Activated CD8-positive, alpha-beta memory T cell treated with anti-CD3 and anti-CD28 coated beads for 4 hours (primary cell): ENCODE results near the gene SART3.
"Not testable (repeated sequence)": the region's sequence is repeated elsewhere in the genome, so short reads cannot be mapped to it uniquely, and the experiment has no call there.

Source experiments
- DNase-seq, 2 donors: peaks; one replicate each; pipeline ENCODE4 v3.0.0-alpha.2; 2020; ENCODE audit warnings: low read depth in 2 of 2

The SART3 gene

DNA sequence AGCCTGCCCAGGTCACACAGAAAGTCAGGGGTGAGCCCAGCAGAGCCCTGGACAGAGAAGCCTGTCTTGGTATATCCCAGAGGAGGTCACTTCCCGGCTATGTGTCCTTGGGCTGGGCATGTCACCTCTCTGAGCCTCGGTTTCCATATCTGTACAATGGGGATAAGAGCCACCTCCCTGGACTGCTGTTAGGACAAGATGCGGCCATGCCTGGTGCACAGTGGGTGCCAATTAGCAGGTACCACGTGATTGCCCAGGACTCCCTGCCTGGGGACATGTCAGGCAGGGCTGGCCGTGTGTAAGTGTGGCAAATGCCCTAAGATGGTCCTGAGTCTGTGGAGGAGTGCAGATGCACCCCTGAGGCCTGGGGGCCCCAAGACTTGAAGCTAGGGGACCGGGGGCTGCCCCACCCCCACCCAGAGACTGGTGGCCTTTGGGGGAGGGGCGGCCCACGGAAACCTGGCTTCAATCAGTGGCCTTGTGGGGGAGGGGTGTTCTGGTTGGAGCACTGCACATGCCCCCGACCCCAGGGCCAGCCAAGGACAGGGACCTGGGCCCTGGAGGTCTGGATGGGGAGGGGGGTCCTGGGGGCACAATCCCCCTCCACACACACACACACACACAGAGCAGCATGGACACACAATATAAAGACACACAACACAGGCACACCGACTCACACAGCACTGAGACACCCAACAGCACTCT lies 36.0 kb upstream of the SART3 start:
- DNase-seq, result no peak

DNA sequence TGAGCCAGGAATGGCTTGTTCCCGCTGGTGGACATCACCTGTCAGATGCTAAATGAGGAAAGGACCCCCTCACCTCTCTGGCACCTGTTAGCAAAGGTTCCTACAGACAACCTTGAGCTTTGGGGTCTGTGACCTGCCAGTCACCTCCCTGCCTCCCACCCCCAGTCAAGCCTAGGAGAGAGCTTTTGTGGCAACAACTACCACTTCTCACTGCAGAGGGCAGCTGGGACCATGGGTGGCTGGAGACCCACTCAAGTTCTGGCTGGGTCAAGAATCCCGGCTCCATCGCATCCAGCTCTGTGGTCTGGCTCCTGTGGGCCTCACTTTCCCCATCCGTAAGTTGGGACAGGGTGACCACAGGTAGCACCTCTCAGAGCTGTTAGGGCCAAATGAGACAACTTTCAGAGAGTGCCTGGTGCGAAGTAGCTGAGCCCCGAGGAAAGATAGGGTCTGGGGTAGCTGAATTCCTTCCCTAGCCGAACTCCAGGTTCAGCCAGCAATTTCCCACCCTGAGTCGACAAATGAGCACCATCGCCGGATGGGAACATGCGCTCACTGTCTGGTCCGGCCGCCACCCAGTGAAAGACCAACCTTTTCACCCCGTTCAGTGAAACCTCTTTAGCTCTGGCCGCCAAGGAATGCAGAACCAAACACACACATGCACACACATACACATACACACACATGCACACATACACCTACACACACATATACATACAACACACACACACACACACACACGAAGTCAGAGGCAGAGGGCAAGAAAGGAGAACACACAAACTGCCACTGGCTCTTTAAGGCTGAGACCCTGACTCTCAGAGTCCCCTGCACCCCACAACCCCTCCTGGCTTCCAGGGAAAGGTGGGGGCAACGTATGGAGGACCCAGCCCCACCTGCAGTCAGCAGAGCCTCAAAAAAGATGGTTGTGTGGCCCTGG lies 35.0 kb upstream of the SART3 start:
- no peak for DNase-seq

DNA sequence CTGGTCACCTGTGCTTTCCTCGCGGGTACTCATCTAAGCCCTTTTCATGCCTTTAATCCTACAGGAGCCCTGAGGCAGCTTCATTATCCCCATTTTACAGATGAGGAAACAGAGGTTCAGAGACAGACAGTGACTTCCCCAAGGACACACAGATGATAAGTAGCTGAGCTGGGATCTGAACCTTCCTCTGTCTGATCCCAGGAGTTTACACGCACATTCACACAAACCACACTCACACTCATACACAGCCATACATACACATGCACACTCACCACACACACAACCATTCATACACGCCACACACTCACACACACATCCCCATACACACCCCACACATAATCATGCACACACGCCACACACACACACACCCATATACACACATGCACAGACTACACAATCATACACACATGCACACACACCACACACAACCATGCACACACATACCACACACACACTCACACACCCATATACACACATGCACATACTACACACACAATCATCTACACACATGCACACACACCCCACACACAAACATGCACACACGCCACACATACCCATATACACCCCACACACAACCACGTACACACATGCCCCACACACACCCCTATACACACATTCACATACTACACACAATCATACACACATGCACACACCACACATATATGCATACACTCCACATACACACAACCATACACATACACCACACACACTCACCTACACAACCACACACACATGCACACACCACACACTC lies 34.2 kb upstream of the SART3 start:
- no peak for DNase-seq

DNA sequence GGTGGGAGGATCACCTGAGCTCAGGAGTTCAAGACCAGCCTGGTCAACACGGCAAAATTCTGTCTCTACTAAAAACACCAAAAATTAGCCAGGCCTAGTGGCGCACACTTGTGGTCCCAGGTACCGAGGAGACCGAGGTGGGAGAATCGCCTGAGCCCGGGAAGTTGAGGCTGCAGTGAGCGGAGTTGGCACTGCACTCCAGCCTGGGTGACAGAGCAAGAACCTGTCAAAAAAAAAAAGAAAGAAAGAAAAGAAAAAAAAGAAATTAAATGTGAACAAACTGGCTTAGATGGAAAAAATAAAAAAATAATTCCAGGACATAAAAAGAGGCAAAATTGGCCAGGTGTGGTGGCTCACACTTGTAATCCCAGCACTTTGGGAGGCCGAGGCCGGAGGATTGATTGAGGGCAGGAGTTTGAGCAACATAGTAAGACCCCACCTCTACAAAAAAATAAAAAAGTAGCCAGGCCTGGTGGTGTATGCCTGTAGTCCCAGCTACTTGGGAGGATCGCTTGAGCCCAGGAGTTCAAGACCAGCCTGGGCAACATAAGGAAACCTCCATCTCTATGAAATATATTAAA lies 33.4 kb upstream of the SART3 start:
- DNase-seq, result no peak

DNA sequence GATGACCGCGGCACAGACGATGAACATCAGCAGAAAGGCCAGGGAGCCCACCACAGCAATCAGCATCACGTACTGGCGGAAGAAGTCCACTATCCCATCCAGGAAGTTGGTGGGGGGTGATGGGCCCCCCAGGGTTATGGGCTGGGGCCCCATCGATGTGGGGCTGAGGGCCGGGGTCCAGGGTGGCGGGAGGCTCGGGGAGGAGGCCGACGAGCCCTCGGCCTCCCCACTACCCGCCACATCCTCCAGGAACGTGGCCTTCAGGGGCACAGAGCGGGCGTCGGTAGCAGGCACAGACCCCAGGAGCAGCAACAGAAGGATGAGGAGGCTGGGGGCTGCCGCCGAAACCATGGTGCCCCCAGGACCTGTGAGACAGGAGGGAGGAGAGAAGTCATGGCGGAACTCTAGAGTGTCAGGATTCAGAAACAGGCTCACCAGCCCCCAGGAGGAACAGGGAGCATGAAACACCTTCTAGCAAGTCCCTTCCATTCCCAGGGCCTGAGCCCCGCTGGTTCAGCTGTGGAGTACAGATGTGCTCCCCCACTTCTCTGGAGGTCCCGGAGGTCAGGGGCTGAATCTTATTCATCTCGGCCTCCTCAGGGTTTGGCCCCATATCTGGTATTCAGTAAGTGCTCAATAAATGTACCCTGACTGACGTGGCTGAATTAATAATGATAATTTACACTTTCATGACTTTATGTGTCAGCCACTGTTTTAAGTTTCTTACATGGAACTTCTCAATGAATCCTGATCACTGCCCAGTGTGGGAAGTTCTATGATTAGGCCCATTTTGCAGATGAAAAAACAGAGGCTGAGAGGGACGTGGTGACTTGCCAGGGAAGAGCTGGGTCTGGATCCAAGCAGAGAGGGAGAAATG lies 31.3 kb upstream of the SART3 start:
- no peak for DNase-seq

DNA sequence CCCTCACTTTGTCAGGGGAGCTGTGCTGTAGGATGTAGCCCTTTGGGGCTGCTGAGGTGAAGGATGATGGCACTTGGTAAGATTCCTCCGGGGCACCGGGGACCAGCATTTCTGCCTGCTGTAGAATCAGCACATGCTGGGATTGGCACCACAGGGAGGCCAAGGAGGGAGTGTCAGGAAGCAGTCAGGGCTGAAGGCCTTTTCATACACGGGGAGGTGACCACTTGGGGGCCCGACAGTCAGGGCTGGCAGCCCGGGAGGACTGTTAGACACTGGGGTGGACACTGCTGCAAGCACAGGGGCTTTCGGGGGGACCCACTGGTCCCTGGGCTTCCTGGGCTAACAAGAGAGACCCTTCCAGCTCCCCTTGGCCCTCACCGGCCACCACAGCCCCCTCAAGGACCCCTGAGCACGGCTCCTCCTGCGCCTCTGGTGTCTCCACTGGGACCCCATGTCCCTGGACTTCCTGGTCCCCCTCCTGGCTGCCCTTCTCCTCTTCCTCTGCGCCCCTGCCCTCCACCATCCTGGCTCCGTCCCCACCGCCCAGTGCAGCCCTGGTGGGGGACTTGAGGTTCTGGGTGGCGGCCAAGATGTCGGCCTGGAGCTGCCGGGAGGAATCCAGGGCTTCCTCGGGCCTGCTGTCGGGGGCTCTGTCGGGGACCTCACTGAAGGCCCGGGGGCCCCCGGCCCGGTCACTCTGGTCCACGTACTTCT lies 30.5 kb upstream of the SART3 start:
- no peak for DNase-seq

DNA sequence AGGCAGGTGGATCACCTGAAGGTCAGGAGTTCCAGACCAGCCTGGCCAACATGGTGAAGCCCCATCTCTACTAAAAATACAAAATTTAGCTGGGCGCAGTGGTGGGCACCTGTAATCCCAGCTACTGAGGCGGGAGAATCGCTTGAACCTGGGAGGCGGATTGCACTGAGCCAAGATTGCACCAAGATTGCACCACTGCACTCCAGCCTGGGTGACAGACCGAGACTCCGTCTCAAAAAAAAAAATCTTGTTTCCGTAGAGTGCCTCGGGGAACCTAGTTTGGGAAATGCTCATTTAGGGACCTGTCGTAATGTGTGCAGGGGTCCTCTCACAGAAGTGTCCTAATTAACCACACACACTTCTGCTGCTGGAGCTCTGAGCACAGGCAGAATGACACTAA lies 29.5 kb upstream of the SART3 start:
- not testable (repeated sequence) for DNase-seq

DNA sequence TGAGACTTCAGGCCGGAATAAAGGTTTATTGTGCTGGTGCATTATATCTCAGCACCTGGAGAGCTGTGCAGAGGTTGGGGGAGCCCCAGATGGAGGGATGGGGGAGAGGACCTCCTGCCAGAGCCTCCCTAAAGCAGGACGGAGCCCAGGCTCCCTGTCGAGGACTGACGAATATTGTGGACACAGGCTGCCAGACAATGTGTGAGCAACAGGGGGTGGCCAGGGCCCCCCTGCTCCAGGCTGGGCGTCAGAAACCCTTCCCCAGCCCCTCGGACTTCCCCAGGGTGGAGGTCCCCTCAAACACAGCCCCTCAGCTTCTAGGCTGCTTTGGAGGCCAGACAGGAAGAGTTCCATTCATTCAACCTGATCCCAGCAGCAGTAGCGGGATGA lies 28.9 kb upstream of the SART3 start:
- no peak for DNase-seq

DNA sequence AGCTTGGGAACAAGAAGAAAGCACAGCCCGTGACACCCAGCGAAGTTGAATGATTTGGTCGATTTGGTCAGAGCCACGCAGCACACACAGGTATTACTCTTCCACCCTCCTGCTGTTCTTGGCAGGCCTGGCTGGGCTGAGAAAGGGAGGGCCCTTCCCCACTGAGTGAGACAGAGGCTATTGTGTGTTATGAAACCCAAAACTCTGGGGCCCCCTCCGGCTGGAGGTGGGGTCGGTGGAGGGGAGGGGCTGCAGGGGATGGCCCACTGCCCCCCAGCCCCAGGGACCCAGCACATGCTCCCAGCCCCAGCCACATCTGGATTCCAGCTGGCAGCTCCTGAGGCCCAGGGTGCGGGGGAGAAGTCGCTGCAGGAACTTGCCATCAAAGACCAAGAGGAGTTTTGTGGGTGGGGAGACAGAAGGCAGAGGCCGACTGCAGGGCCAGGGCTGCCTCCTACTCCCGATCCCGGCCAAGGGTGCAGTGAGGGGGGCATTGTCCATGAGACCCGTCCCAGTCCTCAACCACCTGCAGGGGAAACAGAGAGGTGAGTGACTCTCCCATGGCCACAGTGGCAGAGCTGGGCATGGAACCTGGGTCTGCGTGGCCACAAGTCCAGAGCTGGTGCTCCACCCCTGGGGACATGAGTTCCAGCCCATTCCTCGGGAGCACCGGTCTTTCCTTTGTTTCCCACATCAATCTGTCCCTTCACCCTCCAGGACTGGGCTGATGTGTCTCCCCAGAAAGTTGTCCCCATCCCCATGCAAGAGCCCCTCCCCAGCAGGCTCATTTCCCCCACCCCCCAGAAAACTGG lies 28.3 kb upstream of the SART3 start:
- DNase-seq, result no peak

DNA sequence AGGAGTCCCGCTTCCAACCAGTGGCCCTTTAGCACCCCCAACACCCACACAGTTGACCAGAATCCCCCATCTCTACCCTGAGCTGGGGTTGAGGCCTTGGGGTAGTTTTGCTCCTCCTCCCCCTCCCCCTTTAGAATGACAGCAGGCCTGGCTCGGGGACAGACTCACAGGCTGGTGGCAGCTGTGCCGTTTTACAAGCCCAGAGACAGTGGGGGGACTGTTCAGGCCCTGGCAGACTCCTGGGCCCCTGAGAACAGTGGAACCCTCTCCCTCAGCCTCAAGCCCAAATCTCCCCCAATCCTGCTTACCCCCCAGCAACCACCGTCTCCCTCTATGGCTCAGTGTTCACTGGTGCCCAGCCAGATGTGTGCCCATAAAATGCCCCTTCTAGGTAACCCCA lies 26.9 kb upstream of the SART3 start:
- DNase-seq, result no peak

DNA sequence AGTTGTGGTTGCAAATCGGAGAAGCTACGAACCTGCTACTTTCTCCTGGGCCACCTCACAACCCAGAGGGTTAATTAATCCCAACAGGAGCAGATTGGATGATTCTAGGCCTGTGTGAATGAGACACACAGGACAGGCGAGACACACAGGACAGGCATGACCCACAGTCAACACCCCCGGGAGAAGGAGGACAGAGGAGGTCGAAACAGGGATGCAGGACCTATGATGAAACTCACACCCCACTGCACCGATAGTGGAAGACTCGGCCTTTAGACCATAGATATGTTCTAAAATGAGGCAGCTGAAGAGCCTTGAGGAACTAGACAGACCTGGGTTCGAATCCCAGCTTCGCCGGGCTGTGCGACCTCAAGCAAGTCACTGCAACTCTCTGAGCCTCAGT lies 25.3 kb upstream of the SART3 start:
- DNase-seq, result no peak

DNA sequence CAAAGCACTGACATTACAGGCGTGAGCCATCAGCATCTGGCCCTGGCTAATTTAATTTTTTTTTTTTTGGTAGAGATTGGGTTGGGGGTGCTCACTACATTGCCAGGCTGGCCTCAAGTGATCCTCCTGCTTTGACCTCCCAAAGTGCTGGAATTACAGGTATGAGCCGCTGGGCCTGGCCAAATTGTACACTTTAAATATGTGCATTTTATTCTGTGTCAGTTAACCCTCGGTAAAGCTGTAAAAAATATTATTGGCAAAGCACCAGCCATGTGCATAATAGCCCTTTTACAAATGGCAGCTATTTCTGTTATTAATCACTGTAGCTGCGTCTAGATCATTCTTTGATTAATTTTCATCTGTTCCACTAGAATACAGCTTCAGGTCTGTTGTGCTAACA lies 24.9 kb upstream of the SART3 start:
- DNase-seq, result no peak

DNA sequence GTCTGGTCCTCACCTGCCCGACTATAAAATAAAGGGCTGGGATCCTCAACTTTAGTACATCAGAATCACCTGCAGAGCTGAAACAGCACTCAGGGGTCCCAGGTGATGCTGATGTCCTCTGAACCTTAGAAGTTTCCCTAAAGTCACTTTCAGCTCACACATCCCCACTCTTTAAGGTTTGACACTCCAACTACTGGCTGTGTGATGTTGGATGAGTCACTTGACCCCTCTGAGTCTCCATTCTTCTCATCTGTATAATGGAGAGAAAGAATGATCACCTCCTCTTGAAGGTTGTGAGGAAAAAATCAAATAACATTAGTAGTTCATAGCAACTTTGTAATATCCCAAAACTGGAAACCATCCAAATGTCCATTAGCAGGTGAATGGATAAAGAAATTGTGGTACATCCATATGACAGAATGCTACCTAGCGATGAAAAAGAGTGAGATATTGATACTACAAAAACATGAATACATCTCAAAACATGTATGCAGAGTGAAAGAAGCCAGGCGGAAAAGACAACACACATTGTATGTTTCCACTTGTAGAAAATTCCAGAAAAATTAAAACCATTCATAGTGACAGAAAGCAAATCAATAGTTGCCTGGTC lies 23.6 kb upstream of the SART3 start:
- no peak for DNase-seq

DNA sequence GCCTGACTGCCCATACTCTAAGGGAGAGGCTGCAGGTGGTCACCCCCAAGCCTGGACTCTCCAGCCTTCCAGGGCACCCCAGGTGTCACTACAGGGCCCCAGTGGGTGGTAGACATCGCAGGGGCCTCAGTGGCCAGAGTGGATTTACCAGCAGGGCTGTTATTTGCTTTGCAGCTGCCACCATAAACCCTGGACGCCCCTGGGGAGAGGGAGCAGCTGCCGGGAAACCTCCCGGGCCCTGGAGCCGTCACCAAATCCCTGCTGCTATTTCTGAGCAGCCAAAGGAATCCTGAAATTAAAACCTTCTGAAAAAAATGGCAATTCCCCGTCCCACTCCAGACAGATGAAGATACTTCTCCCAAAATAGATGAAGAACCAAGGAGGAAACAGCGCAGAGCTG lies 23.0 kb upstream of the SART3 start:
- DNase-seq, result no peak

DNA sequence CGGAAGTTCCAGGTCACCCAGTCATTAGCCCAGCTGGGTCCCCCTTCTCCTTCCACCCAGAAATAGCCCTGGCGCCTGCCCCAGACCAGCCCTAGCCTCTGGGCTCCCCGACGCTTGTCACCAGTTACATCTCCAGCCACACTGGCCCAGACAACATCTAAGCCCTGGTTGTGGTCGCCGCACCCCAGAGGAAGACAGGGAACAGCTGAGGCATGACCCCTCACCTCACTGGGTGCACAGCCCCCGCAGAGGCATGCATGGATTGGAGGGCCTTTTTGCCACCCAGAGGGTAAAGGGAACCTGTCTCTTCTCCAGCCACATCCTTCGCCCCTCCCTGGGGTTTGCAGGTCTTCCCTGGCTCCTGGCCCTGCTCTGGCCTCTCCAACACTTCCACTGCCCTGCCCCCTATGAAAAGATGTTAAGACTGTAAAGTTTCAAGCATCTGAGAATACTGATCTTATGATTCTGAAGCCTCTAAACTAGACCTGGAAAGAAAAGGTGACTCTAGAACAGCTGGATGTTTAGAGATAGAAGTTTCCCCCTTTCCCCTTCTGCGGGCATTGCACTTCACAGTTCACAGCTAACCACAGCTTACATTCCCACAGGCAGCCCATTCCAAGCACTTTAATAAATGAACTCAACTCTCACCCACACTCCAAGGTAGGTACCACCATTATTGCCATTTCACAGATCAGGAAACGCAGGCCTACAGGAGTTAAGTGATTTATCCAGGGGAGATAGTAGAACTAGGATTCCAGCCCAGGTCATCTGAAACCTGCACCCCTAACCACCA lies 22.2 kb upstream of the SART3 start:
- no peak for DNase-seq

DNA sequence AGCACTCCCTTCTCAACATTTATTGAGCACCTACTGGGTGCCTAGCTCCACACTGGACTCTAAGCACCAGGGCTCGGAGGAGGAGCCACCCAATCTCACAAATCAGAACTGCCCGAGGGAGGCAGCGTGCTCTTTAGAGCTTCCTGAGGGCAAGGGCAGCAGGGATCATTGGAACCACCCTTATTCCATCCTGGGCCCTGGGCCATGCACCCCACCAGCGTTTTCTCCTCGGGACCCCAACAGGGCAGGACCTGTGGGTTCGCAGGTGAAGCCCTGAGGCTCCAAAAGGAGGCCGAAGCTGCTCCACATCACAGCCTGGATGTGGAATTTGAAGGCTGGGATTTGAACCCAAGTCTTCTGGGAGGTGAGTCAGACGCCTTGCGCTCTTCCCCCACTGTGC lies 21.5 kb upstream of the SART3 start:
- DNase-seq, result no peak

DNA sequence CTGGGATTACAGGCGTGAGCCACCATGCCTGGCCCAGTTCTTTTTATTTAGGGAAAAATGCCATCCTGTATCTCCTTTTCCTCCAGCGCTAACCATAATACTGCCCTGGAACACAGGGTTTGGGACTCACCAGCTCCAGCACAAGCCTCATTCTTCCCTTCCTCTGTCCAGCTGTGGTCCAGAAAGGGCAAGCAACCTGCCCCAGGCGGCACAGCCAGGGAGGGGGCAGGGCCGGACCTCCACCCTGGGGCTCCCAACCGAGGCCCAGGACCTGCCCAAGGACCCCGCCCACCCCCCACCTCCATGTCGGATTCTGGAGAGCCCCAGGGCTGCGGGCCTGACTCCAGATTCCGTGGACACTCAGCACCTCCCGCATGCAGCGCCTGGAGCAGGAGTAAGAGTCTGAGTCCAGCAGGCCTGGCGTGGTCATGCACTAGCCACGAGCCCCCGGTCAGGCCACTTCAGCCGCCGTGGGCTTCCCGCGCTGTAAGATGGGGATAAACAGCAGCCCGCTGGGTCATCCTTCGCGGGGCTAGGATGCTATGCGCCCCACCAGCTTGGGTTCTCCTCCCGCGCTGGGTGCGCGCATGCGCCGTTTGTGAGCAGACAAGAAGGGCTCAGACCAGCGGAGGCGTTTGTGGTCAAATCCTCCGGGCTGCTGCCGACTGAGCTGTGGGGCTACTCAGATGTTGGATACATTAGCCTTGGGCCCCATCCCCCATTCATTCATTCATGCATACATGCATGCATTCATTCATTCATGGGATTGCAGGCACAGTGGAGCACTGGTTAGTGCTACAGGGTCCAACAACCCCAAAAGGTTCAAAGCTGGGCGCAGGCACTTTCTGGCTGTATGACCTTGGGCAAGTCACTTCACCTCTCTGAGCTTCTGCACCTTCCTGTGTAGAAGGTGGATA lies 20.6 kb upstream of the SART3 start:
- no peak for DNase-seq
